H1 (cell line): ENCODE results near the gene CLEC16A.

ENCODE experiments used
- ATF2 ChIP-seq: IDR thresholded peaks from 2 replicates; pipeline ENCODE4 v1.6.1; 2012; ENCODE audit warnings: low read length, inconsistent platforms
- BRCA1 ChIP-seq: IDR thresholded peaks from 2 replicates; pipeline ENCODE4 v1.6.1; 2012; ENCODE audit warnings: low read depth, low read length, improper control_type of control experiment
- CEBPB ChIP-seq: IDR thresholded peaks from 2 replicates; pipeline ENCODE4 v1.6.1; 2012; ENCODE audit warnings: low read depth, low read length
- CTCF ChIP-seq, 3 experiments: IDR thresholded peaks; 1 replicate in 2 of 3; 2 replicates in 1 of 3; pipeline versions ENCODE4 v1.5.1 to v1.6.1; 2011; ENCODE audit warnings: low read length in 3 of 3, mild to moderate bottlenecking in 3 of 3, inconsistent platforms in 2 of 3, low read depth in 1 of 3, moderate library complexity in 1 of 3; ENCODE audit not compliant: insufficient read depth in 1 of 3; ENCODE audit errors: control extremely low read depth in 1 of 3
- EZH2 ChIP-seq: fragments of 200-600 bp; sonication (generic); IDR thresholded peaks from 2 replicates; pipeline ENCODE4 v1.7.1; 2012; ENCODE audit warnings: low read depth, mild to moderate bottlenecking, moderate library complexity, low read length, inconsistent platforms; ENCODE audit not compliant: severe bottlenecking
- GTF2F1 ChIP-seq: IDR thresholded peaks from 2 replicates; pipeline ENCODE4 v1.6.1; 2012; ENCODE audit warnings: low read depth, low read length, improper control_type of control experiment, borderline replicate concordance
- POLR2A ChIP-seq, 2 experiments: IDR thresholded peaks; 1 replicate in 1 of 2; 2 replicates in 1 of 2; pipeline ENCODE4 v1.6.1; 2011; ENCODE audit warnings: low read depth in 2 of 2, low read length in 2 of 2, mild to moderate bottlenecking in 2 of 2; ENCODE audit errors: control extremely low read depth in 1 of 2
- POLR2AphosphoS5 ChIP-seq: IDR thresholded peaks from 2 replicates; pipeline ENCODE4 v1.6.1; 2011; ENCODE audit warnings: low read depth, low read length
- RAD21 ChIP-seq, 2 experiments: IDR thresholded peaks in 1 of 2; conservative IDR thresholded peaks in 1 of 2; 2 replicates each; pipeline ENCODE4 v1.6.1; 2011; ENCODE audit warnings: low read depth in 2 of 2, low read length in 2 of 2, improper control_type of control experiment in 1 of 2, inconsistent platforms in 1 of 2, mild to moderate bottlenecking in 1 of 2, moderate library complexity in 1 of 2

GRCh38 chr16:10906482-10906881 lies 37.9 kb upstream of the CLEC16A start:
- TF ChIP-seq CTCF (IDR thresholded peaks at IDR 0.05; ENCODE audit: control extremely low read depth in 1 of 3, insufficient read depth in 1 of 3, low read depth in 1 of 3, low read length in 3 of 3) (no peak), GTF2F1 (no peak), BRCA1 (no peak), POLR2A (IDR thresholded peaks at IDR 0.05; ENCODE audit: control extremely low read depth in 1 of 2, low read depth in 2 of 2, low read length in 2 of 2) (no peak), POLR2AphosphoS5 (no peak), ATF2 (no peak), RAD21 (IDR thresholded peaks at IDR 0.05 in 1 of 2, conservative IDR thresholded peaks at IDR 0.05 in 1 of 2; ENCODE audit: low read depth in 2 of 2, low read length in 2 of 2) (no peak), CEBPB (no peak), EZH2 (no peak)
